Measurements from ENCODE around the gene MYRF.

MYRF gene

GRCh38 chr11:61762223-61762615, 9.8 kb downstream of the MYRF start:
- DNase-seq, result no peak

DNA sequence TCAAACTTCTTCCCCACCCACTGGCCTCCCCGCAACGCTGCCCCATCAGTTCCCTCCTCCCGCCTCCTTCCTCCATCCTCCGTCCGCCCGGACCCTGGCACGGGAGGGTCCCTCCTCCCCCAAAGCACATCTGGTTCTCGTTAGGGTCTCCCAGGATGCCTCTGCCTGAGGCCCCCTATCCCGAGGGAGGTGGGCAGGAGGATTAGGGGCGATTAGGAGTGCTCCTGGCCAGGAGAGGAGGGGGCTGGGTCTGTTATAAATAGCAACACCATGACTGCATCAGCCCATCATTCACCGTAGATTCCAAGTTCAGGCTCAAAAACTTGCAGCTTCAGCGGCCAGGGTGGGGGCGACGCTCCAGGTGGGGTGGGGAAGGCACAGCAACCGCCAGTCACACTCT, 10.4 kb downstream of the MYRF start:
- no peak for DNase-seq

DNA sequence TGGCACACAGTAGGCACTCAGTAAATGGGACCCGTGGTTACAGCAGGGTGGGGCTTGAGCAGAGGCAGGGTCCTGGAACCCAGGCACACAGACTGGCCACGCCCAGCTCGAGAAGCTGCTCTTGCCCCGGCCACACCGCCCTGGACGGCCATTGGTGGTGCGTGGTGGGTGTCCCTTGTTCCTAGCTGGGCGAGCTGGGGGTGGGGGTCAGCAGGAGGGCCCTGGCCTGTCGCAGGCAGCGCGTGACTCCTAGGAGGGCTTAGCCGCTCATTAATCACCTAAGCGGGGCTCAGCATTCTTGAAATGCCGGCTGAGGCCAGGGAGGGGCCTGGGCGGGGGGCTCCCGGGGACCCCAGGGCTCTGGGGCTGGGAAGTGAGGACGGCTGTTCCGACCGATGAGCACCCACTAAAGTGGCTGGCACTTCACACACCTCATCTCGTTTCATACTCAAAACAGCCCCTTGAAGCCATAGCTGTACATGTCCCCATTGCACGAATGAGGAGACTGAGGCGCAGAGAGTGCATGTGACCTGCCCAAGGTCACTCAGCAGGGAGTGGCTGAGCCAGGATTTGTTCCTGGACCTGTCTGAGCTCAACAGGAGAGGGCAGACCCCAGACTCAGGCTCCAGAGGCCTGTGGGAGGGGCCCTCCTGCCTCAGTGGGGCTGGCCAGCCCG, 11.6 kb downstream of the MYRF start:
- no peak for DNase-seq

DNA sequence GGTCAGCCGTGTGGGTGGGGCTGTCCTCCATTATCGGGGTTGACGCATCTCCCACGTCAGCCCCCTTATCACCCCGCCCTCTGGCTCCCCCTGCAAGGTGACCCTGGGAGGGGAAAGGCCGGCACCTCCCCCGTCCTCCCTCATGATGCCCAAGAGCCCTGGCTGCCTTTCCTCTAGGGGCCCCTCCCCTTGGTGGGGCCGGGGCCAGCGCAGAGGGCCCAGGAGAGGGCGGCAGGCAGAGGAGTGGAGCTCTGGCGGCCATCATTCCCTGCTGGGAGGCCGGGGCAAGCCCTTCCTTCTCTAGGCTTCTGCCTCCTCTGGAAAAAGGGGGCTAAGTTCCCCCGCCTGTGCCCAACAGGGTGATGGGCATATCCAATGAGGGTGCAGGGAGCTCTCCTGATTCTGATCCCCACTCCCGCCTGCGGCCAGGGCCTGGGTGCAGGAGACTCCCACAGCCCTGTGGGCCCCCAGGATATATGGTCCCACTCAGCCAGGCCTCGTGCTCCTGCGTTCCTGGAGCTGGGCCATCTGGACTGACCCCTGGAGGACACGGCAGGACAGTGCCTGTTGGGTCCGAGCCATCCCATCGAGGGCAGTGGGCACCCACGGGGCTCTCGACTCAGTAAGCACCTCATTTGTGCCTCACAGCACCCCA, 12.3 kb downstream of the MYRF start:
- no peak for DNase-seq

DNA sequence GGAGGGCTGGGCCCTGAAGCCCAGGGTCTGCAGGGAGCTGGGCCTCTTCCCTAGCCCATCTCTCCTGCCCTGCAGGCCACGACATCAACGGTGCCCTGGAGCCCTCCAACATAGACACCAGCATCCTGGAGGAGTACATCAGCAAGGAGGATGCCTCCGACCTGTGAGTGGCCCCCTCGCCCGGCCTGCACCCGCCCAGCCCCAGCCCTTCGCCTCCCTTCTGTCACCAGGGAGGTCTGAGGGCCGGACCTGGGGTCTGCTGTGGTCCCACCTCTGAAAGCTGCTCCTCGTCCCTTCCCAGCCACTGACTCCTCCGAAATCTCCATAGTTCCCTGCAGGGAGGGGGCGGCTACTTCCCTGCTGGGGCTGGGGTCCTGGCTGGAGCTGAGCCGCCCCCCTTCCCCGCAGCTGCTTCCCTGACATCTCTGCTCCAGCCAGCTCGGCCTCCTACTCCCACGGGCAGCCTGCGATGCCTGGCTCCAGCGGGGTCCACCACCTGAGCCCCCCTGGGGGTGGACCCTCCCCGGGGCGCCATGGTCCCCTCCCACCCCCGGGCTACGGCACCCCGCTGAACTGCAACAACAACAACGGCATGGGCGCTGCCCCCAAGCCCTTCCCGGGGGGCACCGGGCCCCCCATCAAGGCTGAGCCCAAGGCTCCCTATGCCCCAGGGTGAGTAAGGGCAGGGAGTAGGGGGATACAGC, 13.3 kb downstream of the MYRF start:
- no peak for DNase-seq

DNA sequence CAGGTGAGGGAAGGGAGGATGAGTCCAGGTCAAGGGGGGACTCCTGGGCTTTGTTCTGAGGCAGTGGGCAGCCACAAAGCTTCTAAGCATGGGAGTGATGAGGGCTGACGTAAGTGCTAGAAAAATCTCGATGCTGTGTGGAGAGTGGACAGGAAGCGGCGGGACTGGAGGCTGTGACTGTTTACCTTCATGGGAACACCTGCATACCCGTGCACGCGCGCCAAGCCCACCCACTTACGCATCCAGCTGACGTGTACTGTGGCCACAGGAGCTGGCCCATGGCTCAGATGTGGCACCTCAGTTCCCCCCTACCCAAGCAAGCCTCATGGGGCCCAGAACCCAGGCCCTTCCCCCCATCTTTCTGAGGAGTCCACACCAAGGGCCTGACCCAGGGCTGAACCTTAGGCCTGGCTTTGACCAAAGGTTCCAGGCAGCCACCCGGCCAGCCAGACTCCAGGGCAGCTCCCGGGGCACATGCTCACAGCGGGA, 14.0 kb downstream of the MYRF start:
- no peak for DNase-seq

GRCh38 chr11:61768376-61769076, 16.1 kb downstream of the MYRF start:
- no peak for DNase-seq

DNA sequence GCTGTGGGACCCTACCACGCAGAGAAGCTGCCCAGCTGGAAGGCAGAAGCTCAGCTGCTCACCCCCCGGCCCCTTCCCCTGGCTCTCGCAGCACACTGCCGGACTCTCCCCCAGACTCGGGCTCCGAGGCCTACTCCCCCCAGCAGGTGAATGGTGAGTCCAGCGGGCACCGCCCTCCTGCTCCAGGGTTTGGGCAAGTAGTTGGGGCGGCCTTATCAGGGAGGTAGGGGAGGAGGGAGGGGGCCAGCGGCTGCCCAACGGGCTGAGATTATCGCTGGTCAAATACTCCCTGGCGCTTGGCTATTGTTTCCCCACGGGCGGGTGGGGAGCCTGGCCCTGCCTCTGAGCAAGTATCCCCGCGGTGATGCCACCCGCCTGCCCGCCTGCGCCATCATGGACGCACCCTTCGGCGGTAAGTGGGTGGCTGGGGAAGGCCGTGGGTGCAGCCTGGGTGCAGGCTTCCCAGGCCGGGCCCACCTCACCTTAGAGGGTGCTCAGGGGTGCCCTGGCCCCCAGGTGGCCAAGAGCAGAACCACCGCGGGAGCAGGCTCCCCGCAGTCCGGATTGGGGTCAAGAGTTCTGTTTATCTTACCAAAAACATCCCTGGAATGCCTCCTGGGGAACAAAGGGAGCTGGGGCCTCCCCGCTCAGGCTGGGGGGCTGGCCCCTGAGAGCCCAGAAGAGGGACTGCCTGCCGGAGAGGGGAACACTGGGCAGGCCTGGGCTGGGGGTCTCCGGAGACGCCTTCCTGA, 16.9 kb downstream of the MYRF start:
- no peak for DNase-seq

DNA sequence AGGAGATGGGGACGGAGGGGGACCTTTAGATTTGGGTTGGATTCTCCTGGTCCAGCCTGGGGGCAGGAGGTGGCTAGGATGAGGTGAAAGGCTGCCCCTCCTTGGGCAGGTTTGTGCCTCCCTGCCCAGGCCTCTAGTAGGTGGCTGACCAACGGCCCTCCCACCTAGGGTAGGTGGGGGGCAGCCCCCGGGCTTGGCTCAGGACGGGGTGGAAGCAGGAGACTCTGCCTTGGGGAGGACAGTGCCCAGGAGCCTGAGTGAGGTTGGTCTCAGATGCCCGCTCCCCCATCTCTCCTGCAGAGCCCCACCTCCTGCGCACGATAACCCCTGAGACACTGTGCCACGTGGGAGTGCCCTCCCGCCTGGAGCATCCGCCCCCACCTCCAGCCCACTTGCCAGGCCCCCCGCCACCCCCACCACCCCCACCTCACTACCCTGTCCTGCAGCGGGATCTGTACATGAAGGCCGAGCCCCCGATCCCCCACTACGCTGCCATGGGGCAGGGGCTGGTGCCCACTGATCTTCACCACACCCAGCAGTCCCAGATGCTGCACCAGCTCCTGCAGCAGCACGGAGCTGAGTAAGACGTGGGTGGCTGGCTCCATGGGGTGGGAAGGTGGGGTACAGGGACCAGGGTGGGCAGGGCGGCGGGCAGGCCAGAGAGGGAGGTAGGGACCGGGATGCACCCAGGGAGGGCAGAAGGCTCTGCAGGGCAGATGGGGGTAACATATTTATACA, 17.7 kb downstream of the MYRF start:
- no peak for DNase-seq

GRCh38 chr11:61771195-61771894, 18.9 kb downstream of the MYRF start:
- no peak for DNase-seq

DNA sequence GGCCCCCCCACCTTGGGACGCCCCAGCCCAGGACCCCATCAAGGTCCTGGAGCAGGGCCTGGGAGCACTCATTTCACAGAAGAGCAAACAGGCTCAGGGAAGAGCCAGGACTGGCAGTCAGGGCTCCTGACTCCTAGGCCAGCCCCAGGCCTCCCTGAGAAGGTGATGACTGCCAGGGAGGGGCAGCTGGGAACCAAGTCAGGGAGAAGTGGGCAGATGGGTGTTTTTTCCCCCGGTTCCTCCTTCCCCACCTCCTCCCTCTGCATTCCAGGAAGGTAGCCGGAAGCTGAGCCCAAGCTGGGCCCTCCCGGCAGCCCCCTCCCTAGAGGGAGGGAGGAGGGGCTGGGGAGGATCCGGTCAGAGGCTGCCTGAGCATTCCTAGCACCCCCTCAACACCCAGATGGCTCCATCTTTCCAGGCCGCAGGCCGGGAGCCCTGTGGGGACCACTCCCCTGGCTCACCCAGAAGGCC, 19.6 kb downstream of the MYRF start:
- no peak for DNase-seq

DNA sequence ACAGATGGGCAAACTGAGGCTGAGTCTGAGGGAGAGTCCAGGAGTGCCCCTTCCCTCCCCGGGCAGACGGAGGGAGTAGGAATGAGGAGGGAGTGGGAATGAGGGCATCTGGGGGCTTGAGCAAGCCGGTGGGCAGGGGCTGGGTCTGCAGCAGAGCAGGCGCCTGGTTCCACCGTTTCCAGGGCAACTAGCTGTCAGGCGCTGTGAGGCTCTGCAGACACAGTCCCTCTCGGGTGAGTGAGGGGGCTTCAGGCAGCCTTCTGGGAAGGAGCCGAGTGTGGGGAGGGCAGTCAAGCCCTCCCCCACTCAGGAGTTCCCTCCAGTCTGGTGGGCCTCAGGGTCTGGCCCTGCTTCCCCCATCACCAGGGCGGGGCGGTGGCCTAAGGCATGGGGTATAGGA, 20.9 kb downstream of the MYRF start:
- no peak for DNase-seq

- DNase-seq, result no peak
These were observed 21.4 kb downstream of the MYRF start for GRCh38 chr11:61773809-61774208.

- DNase-seq, result no peak
These were observed 22.0 kb downstream of the MYRF start for GRCh38 chr11:61774411-61774810.

DNA sequence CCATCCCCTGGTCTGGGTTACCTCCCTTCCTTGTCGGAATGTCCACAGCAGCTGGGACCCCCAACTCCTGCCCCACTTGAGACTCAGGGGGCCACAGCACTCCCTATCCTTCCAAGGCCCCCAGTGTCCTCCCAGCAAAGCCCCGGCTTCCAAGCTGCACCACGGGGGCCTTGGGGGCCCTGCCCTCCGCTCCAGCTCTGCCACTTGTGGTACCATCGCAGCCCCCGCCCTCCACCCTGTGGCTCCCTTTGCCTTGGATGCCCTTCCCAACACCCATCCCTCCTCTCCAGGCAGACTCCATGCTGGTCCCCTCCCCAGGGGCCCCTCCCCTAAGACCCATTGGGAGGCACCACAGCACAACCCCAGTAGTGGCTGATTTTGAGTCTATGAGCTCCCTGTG, 22.7 kb downstream of the MYRF start:
- DNase-seq, result no peak

GRCh38 chr11:61775606-61776554, 23.4 kb downstream of the MYRF start:
- peak in 1 of 2 experiments; percentile 30 for DNase-seq

DNA sequence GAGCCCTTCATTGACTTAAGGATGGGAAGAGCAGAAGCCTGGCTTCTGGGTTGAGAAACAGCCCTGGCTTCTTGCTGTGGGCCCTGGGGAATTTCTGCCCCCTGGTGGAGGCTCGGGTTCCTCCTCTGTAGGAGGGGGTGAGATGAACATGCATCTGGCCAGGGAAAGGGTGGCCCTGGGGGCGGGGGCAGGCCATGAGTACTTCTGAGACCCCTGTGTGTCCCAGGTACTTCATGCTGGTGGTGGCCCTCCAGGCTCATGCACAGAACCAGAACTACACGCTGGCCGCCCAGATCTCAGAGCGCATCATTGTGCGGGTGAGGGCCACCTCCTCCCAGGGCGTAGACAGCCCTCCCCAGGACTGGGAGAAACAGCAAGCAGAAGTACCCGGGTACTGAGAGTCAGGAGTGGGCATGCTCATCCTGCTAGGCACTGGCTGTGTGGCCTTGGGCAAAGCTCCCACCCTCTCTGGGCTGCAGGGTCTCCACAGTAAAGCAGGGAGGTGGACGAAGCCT, 24.2 kb downstream of the MYRF start:
- peak; percentile 37 to 53 for DNase-seq

DNA sequence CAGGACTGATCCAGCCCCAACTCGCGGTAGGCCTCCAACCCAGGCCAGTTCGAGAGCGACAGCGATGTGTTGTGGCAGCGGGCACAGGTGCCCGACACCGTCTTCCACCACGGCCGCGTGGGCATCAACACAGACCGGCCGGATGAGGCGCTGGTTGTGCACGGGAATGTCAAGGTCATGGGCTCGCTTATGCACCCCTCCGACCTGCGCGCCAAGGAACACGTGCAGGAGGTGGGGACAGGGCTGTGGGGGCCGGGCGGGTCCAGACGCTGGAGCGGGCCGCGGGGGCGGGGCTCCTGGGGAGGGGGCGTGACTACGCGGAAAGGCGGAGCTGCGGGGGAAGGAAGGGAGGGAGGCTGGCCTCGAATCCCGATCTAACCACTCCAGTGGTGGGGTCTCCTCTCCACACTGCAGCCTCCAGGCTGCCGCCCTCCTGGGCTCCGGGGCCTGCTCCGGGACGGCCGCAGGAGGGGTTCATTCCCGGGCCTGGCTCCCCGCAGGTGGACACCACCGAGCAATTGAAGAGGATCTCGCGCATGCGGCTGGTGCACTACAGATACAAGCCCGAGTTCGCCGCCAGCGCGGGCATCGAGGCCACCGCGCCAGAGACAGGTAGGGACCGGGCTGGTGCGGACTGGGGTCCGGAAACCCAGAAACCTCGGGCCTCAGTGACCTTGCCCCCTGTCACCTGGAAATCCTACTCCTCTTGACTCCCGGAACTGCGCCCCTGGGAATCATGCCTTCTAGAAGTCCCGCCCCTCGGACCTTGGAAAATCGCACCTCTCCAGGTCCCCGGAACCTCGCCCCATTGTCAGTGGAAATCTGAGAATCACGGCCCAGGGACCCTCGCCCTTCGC, 25.0 kb downstream of the MYRF start:
- DNase-seq, result peak; percentile 57 to 66
